GM06990 (cell line): Measurements from ENCODE around the gene CEP112.

Source experiments
- DNase-seq: peaks from one replicate; pipeline ENCODE4 v3.0.0-alpha.2; 2011; ENCODE audit not compliant: insufficient read length; ENCODE audit errors: extremely low read depth
- H3K27me3 ChIP-seq: replicated peaks from 2 replicates; pipeline ENCODE4 v1.6.0; 2011; ENCODE audit warnings: low read length; ENCODE audit not compliant: control insufficient read depth, insufficient read depth
- H3K36me3 ChIP-seq: 2 replicates; pipeline ENCODE4 v1.5.1; 2011; ENCODE audit warnings: low read length; ENCODE audit not compliant: control insufficient read depth, insufficient read depth
- H3K4me3 ChIP-seq: replicated peaks from 2 replicates; pipeline ENCODE4 v1.5.1; 2011; ENCODE audit warnings: low read depth, mild to moderate bottlenecking, control low read depth, low read length
- CTCF ChIP-seq: IDR thresholded peaks from 2 replicates; pipeline ENCODE4 v1.5.1; 2011; ENCODE audit warnings: low read length, control low read depth, mild to moderate bottlenecking, inconsistent platforms; ENCODE audit not compliant: insufficient read depth, poor library complexity, severe bottlenecking

CEP112 gene

GRCh38 chr17:65902155-65902554, 289.8 kb downstream of the CEP112 start:
- no peak for TF ChIP-seq CTCF
- no peaks in the 10 kb centered on the region for H3K36me3 ChIP-seq
- H3K4me3 ChIP-seq, result no peak overlapping the region
- no peak for DNase-seq
- H3K27me3 ChIP-seq, result no peaks in the 10 kb centered on the region

- no peaks in the 10 kb centered on the region for H3K36me3 ChIP-seq
- H3K4me3 ChIP-seq, result no peak overlapping the region
- no peak for TF ChIP-seq CTCF
- H3K27me3 ChIP-seq, result no peaks in the 10 kb centered on the region
- no peak for DNase-seq
These were observed 290.5 kb downstream of the CEP112 start for GRCh38 chr17:65901394-65901793.

- no peak overlapping the region for H3K4me3 ChIP-seq
- H3K36me3 ChIP-seq, result no peaks in the 10 kb centered on the region
- H3K27me3 ChIP-seq, result no peaks in the 10 kb centered on the region
- TF ChIP-seq CTCF, result no peak
- DNase-seq, result no peak
These were observed 291.7 kb downstream of the CEP112 start for GRCh38 chr17:65900216-65900615.

- no peak for TF ChIP-seq CTCF
- DNase-seq, result no peak
These were observed 293.3 kb downstream of the CEP112 start for GRCh38 chr17:65898651-65899050.

GRCh38 chr17:65896889-65897288, 295.0 kb downstream of the CEP112 start:
- Histone ChIP-seq H3K4me3 (no peak overlapping the region), H3K27me3 (no peaks in the 10 kb centered on the region), H3K36me3 (no peaks in the 10 kb centered on the region)
- no peak for TF ChIP-seq CTCF
- DNase-seq, result no peak

More at GRCh38 chr17:65898651-65899050, 293.3 kb downstream of the CEP112 start:
- Histone ChIP-seq H3K27me3 (no peaks in the 10 kb centered on the region), H3K4me3 (no peak overlapping the region), H3K36me3 (no peaks in the 10 kb centered on the region)

- Histone ChIP-seq H3K4me3 (no peak overlapping the region), H3K36me3 (no peaks in the 10 kb centered on the region), H3K27me3 (no peaks in the 10 kb centered on the region)
- DNase-seq, result no peak
- no peak for TF ChIP-seq CTCF
These were observed 296.0 kb downstream of the CEP112 start for GRCh38 chr17:65895969-65896368.
